Subcutaneous adipose tissue (tissue), 4 donors: ENCODE data around the gene TCF3. TPM values are rescaled to one million over a fixed set of nuclear protein-coding genes. Genes with fewer than 3 reads are reported as not detected.

Experiments
- total RNA-seq, 4 donors: library from RNA; depleted of rRNA; stranded (reverse); fragments of >200 nt; gene quantifications; one replicate each; pipeline ENCODE4 v1.1.0, GENCODE V29; 2016
- TF ChIP-seq, protein P1 (sequence below): fragments of 450-650 bp; IDR thresholded peaks from one replicate; pipeline ENCODE4 v1.5.1; 2016; ENCODE audit warnings: low read depth, mild to moderate bottlenecking, control low read depth, antibody characterized with exemption, moderate library complexity

The TCF3 gene
- total RNA-seq, 4 donors from 2014 or later: 13.0 to 34.8 (median 22.9) TPM

DNA sequence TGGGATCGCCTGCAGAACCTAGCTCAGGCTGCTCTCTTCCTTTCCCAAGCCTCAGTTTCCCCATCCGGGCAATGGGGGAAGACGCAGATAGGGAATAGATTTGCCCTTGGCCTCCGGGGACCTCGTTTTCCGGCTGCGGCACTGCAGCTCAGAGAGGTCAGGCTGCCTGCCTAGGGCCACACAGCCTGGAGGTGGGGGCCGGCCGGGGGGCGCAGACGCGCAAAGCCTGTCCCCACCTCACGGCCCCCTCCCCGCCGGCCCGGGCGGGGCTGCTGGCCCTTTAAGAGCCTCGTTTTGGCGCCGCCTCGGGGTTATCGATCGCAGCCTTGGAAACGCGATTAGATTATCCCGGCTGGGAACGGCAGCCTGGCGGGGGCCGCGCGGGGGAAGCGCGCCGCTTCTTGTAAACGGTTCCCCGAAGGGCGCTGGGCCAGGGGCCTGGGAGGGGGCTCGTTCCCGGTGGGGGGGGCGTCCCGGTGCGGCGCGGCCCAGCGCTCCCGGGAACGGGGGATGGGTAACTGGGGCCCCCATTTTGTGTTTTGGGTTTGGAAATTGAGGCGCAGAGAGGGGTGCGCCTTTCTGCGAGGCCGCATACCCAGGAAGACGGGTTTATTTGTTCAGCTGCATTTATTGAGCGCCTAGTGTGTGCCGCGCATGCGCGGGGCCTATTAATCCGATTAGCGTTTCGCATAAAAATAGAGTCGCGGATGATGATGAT lies 23.4 kb upstream of the TCF3 start:
- TF ChIP-seq, protein P1, sequence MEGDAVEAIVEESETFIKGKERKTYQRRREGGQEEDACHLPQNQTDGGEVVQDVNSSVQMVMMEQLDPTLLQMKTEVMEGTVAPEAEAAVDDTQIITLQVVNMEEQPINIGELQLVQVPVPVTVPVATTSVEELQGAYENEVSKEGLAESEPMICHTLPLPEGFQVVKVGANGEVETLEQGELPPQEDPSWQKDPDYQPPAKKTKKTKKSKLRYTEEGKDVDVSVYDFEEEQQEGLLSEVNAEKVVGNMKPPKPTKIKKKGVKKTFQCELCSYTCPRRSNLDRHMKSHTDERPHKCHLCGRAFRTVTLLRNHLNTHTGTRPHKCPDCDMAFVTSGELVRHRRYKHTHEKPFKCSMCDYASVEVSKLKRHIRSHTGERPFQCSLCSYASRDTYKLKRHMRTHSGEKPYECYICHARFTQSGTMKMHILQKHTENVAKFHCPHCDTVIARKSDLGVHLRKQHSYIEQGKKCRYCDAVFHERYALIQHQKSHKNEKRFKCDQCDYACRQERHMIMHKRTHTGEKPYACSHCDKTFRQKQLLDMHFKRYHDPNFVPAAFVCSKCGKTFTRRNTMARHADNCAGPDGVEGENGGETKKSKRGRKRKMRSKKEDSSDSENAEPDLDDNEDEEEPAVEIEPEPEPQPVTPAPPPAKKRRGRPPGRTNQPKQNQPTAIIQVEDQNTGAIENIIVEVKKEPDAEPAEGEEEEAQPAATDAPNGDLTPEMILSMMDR: no peak

DNA sequence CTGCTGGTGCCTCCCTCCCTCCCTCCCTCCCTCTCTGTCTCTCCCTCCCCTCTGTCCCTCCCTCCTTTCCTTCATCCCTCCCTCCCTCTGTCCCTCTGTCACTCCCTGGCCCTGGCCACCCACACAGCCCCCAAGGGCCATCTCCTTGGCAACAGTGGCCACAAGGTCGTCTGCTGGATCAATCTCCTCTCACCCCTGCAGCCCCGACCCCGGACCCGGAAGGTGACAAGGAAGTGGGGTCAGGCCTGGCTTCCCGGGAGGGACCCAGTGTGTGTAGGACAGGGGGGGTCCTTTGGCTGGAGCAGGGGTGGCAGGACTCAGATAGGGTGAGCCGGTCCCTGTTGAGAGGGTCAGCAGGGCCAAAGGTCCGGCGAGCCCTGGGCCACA lies 21.9 kb upstream of the TCF3 start:
- TF ChIP-seq, protein P1: no peak

DNA sequence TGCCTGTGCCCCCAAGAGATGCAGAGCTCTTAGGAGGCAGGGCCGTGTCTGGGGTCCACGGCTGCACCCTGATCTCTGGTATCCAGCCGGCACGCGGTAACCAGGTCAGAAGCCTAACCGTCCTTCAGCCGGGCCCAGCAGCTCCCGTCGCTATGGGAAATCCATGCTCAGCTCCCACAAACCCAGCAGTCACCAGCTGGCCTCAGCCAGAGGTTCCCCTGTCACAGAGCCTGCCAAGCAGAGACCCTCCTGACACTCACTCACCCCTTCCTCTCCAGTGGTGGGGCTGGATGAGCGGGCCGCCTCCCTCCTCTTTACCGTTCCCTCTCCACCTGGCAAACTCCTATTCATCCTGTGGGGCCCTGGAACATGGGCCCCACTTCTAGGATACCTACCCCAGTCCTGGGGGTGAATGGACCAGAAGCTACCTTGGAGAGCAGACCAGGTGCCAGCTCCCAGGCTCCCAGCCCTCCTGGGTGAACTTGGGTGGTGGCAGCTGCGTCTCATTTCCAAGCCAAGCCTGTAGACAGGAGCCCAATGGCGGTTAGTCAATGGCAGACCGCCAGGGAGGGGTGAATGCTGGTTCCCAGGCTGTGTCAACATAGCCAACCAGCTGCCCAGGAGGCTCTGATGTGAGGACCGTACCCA lies 21.4 kb upstream of the TCF3 start:
- TF ChIP-seq, protein P1: no peak

DNA sequence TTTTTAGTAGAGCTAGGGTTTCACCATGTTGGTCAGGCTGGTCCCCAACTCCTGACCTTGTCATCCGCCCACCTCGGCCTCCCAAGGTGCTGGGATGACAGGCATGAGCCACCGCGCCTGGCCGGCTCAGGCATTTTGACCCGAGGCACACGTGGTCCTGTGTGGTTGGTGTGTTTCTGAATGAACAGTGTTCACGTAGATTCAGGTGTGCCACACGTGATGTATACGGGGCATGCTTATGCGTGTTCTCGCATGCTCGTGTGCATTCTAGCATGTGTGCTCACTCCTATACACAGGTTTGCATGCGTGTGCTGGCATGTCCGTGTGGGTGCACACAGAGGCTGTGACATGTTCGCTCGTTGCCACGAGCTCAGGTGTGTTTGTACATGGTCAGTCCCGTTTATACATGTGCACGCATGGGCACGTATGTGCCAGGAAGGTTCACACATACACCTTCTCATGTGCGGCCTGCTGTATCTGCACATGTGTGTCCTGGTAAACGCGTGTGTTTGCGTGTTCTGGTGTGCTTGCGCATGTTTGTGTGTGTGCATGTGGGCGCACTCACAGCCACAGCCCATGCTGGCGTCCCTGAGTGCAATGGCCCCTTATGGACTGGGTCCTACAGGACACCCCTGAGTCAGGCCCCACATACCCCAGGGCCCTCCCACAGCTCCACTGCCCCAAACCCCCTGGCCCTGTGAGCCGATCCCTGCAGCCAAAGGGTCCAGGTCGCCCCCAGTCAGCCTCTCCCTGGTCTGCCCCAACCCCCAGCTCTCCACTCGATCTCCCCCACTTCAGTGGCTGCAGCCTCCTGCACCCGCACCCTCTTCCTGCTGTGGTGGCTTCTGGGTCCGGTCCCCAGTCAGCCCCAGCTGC lies 20.6 kb upstream of the TCF3 start:
- TF ChIP-seq, protein P1: no peak

DNA sequence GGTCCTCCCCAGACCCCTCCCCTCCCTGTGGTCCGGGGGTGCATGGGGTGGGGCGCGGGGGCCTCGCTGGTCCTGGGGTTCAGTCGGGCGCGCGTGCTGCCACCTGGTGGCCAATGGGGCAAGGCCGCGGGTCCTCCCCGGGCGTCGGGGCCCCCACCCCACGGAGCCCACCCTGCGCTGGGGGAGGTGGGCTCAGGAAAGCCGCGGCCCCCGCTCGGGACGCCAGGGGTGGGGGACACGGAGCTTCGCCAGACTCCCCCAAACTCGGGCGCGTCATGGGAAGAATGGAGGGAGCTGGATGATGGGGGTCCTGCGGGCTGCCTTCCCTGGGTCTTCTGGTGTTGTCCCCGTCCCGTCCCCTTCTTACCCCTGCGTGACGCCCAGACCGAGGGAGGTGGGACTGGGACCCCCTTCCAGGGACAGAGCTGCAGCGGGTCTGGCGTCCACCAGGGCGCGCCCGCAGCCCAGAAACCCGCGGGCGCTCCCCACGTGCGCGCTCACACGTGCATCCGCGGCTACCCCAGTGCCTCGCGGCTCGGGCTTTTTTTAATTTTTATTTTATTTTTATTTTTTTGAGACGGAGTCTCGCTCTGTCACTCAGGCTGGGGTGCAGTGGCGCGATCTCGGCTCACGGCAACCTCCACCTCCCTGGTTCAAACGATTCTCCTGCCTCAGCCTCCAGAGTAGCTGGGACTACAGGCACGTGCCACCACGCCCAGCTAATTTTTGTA lies 19.8 kb upstream of the TCF3 start:
- TF ChIP-seq, protein P1: no peak

DNA sequence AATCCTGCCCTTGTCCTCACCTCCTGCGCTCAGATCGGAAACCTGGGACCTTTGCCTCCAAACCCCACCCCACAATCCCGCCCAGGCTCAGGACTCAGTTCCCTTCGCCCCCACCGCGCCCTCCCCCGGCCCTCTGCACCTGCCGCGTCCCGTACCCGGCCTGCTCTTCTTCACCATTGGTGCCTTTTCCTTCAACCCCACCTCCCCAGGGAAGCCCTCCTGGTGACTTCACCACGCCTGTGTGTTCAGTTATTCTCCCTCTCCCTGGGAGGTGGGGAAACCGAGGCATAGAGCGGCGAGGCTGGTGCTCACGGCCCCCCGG lies 19.3 kb upstream of the TCF3 start:
- TF ChIP-seq, protein P1: no peak
